SW 1271 (cell line): Measurements from ENCODE around the gene AGFG2.
"Not testable (repeated sequence)": the region's sequence is repeated elsewhere in the genome, so short reads cannot be mapped to it uniquely, and the experiment has no call there.

Source experiments
- DNase-seq, 2 experiments: peaks; one replicate each; lab custom pipeline; 2025; lab: John Stamatoyannopoulos, UW

Gene AGFG2

DNA sequence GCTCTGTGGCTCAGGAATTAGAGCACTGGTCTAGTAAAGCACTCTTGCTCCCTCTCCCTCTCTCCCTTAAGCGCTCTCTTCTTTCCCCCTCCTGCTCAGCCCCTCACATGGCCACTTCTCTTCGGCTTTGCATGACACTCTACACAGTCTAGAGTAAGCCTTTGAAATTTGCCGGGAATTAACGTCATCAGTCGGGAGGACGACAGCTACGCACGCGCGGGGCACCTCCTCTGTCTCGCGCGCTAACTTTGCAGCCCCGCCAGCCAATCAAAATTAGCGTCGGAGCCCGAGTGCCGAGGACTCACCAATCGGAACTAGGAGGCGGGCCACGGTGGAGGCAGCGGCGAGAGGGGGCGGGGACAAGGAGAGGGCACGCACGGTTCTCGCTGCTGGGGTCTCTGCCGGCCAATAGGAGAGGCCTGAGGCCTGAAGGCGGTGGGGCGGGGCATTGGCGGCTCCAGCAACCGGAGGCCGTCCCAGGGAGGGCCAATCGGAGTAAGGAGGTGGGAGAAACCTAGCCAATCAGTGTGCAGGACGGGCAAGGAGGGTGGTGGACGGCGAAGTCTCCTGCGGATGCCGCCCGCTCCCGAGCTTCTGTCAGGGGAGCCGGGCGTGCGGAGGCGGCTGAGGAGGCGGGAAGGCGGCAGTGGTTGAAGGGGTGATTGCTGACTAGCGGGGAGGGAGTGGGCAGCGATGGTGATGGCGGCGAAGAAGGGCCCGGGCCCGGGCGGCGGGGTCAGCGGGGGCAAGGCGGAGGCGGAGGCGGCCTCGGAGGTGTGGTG lies at the start of gene AGFG2:
Gene AGFG2 (plus strand): TSS at position 550 of the 782 bp plus-strand sequence. CDS start 144 bp downstream, at position 694.
- peak; percentile 99 for DNase-seq

- peak; percentile 57 to 67 for DNase-seq
These were observed 49.2 kb upstream of the AGFG2 start for GRCh38 chr7:100489824-100490223.

GRCh38 chr7:100490483-100491191 lies 48.4 kb upstream of the AGFG2 start:
- DNase-seq, result no peak

GRCh38 chr7:100491192-100491578 lies 47.8 kb upstream of the AGFG2 start:
- no peak for DNase-seq

DNA sequence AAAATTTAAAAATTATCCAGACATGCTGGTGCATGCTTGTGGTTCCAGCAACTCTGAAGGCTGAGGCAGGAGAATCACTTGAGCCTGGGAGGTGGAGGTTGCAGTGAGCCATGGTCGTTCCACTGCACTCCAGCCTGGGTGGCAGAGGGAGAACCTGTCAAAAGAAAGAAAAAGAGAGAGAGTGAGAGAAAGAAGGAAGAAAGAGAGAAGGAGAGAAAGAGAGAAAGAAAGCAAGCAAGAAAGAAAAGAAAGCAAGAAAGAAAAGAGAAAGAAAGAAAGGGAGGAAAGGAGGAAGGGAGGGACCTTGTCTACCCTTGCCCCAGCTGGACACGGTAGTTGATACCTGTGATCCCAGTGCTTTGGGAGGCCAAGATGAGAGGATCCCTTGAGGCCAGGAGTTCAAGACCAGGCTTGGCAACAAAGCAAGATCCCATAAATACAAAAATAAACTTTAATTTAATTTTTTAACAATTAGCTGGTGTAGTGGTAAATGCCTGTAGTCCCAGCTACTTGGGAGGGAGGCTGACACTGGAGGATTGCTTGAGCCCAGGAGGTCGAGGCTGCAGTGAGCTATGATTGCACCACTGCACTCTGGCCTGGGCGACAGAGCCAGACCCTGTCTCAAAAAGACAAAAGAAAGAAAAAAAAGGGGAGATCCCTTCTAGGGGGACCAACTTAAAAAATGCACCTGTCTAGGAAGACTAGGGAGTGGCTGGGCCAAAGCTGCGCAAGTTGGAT lies 46.1 kb upstream of the AGFG2 start:
- DNase-seq, result no peak

- no peak for DNase-seq
These were observed 45.3 kb upstream of the AGFG2 start for GRCh38 chr7:100493476-100494264.

DNA sequence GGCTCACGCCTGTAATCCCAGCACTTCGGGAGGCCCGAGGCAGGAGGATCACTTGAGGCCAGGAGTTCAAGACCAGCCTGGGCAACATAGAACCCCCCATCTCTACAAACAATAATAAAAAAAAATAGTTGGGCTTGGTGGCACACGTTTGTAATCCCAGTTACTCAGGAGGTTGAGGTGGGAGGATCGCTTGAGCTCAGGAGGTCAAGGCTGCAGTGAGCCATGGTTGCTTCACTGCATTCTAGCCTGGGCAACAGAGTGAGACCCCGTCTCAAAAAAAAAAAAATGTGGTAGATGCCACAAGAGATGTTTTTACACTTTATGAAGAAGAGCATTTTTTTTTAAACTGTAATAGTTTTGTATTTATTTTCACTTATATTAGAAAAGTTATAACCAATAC lies 42.5 kb upstream of the AGFG2 start:
- no peak for DNase-seq

DNA sequence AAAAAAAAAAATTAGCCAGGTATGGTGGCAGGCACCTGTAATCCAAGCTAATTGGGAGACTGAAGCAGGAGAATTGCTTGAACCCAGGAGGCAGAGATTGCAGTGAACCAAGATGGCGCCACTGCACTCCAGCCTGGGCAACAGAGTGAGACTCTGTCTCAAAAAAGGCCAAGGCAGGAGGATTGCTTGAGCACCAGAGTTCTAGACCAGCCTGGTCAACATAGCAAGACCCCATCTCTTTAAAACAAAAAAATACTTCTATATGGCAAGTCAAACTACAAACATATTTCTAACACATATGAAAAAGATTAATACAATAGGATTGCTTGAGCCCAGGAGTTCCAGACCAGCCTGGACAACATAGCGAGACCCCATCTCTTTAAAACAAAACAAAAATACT lies 38.3 kb upstream of the AGFG2 start:
- DNase-seq, result not testable (repeated sequence)

DNA sequence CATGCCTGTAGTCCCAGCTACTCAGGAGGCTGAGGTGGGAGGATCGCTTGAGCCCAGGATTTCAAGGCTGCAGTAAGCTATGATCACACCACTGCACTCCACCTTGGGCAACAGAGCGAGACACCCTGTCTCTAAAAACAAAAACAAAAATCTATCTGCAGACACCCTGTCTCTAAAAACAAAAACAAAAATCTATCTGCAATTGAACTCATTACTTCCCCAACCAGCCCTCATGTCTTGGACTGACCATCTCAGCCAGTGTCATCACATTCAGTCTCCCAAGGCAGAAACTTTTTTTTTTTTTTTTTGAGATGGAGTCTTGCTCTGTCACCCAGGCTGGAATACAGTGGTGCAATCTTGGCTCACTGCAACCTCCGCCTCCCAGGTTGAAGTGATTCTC lies 35.0 kb upstream of the AGFG2 start:
- DNase-seq, result not testable (repeated sequence)

GRCh38 chr7:100504887-100505611 lies 34.0 kb upstream of the AGFG2 start:
- DNase-seq, result no peak

DNA sequence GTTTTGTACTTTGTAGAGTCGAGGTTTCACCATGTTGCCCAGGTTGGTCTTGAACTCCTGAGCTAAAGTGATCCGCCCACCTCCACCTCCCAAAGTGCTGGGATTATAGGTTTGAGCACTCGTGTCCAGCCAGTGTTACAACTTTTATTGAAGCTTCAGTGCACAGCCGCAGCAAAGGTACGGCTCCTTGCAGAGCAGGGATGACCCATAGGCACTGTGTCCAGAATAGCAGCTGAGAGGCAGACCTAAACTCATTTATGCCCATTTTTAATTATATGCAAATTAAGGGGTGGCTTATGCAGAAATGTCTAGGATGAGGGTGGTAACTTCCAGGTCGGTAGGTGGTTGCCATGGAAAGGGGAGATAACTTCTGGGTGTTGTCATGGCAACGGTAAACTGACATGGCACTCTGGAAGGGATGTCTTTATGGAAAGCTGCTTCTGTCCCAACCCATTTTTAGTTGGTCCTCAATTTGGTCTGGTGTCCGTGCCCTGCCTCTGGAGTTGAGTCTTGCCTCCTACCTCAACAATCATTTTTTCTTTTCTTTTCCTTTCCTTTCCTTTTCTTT lies 32.6 kb upstream of the AGFG2 start:
- DNase-seq, result no peak

DNA sequence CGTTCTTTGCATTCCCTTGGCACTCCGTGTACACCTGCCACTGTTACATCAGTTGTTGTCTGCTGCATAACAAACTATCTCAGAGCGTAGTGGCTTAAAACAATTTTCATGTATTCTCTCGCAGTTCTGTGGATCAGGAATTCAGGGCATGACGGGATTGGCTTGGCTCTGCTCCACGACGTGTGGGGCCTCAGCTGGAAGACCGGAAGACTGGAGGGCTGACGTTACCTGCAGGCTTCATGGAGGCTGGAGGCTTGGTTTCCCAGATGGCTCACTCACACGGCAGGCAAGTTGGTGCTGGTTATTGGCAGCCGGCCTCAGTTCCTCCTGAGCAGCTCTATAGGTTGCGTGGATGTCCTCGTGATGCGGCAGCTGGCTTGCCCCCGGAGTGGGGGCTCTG lies 29.8 kb upstream of the AGFG2 start:
- DNase-seq, result no peak

DNA sequence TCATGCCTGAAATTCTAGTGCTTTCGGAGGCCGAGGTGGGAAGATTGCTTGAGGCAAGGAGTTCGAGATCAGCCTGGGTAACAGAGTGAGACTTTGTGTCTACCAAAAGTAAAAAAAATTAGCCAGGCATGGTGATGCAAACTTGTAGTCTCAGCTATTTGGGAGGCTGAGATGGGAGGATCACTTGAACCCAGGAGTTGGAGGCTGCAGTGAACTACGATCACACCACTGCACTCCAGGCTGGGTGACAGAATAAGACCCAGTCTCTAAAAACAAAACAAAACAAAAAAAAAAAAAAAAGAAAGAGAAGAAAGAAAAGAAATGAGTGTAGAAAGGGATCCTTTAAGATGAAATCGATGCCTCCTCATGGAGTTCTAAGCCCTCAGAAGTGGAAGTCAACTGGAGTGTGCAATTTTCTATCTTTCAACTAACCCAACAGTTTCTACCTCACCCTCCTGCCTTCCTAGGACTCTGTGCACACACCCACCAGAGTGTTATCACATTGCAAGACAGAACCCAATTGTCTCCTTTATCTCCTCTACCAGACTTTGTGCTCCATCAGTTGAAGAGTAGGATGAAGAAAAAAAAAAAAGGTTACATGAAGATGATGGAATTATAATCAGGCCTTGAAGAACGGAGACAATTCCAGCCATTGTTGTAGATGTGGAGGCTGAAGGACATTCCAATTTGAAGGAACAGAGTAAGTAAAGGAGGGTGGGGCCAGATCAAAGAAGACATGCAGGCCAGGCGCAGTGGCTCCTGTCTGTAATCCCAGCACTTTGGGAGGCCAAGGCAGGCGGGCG lies 28.4 kb upstream of the AGFG2 start:
- no peak for DNase-seq

DNA sequence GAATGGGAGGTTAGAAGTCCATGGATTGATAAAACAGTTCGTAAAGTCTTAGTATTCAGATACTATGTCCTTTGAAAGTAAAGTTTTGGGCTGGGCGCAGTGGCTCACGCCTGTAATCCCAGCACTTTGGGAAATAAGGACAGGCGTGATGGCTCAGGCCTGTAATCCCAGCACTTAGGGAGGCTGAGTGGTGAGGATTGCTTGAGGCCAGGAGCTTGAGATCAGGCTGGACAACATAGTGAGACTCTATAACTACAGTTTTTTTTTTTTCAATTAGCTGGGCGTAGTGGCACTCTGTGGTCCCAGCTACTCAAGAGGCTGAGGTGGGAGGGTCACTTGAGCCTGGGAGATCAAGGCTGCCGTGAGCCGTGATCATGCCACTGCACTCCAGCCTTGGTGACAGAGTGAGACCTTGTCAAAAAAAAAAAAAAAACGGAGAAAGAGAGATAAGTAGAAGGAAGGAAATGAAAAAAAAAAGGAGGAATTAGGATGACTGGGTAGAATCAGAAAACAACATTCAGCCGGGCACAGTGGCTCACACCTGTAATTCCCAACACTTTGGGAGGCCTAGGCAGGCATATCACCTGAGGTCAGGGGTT lies 25.7 kb upstream of the AGFG2 start:
- no peak for DNase-seq

- no peak for DNase-seq
These were observed 23.9 kb upstream of the AGFG2 start for GRCh38 chr7:100515072-100515532.

- DNase-seq, result peak in 1 of 2 experiments; percentile 28
These were observed 22.7 kb upstream of the AGFG2 start for GRCh38 chr7:100516135-100516812.

- DNase-seq, result no peak
These were observed 21.7 kb upstream of the AGFG2 start for GRCh38 chr7:100517305-100517704.

GRCh38 chr7:100519580-100519979 lies 19.4 kb upstream of the AGFG2 start:
- no peak for DNase-seq

GRCh38 chr7:100520138-100520537 lies 18.9 kb upstream of the AGFG2 start:
- no peak for DNase-seq
